ENCODE data around the gene GFOD1.

DNA sequence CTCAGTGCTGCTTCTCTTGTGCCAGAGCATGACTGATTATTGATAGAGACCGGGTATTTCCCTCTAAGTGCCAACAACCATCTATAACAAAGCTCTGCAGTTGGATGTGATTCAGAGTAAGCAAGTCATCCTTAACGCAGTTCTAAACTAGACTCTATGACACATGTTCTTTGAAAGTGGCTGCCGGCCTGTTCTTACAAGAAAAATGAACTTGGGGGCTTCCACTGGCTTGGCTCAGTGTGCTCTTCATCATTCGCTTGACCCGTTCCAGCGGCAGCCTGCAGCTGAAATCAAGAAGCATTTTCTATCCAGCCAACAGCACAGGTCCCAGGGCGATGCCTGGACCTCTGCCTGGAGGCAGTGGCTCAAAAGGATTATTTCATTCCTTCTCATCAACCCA, 29.8 kb downstream of the GFOD1 start:
- no peak for TF ChIP-seq SMC3 (IDR thresholded peaks at IDR 0.05; ENCODE audit: borderline replicate concordance, low read length)
- TF ChIP-seq EP300 (IDR thresholded peaks at IDR 0.05; ENCODE audit: borderline replicate concordance in 1 of 2, control insufficient read depth in 1 of 2, low read depth in 2 of 2, low read length in 2 of 2): no peak

Data from GM12878 (cell line).